Stimulated activated CD8-positive, alpha-beta memory T cell treated with anti-CD3 and anti-CD28 coated beads, Interleukin-15, amount 100 ng/mL, for 24 hours (primary cell): ENCODE measurements around the gene HEBP1.
"Not testable (repeated sequence)": the region's sequence is repeated elsewhere in the genome, so short reads cannot be mapped to it uniquely, and the experiment has no call there.

Source experiments
- DNase-seq: peaks from one replicate; pipeline ENCODE4 v3.0.0-alpha.2; 2020; ENCODE audit warnings: low read depth

Gene HEBP1, protein sequence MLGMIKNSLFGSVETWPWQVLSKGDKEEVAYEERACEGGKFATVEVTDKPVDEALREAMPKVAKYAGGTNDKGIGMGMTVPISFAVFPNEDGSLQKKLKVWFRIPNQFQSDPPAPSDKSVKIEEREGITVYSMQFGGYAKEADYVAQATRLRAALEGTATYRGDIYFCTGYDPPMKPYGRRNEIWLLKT

DNA sequence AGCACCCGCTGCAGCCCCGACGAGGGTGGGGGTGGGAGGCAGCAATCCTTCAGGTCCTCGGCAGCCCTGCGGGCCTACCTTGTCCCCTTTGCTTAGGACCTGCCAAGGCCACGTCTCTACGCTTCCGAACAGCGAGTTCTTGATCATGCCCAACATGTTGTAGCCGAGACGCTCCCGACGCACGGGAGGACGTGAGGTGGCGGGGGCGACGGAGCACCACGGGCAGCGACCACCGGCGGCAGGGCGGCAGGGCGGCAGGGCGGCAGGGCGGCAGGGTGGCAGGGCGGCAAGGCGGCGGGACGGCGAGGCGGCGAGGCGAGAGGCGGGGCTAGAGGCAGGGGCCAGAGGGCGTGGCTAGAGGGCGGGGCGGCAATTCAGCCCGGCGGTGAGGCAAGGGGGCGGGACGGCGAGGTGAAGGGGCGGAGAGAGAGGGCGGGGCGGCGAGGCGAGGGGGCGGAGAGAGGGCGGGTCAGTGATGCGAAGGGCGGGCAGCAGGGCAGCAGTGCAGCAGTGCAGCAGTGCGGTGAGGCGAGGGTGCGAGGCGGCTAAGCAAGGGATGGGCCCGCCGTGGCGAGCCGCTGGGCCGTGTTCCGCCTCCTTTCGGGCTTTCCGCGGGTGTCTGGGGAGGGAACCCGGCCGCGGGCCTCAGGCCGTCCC lies at the start of gene HEBP1:
Gene HEBP1, minus strand, starts transcription at position 307 of the 657 bp plus-strand sequence. Its CDS starts 151 bp downstream, at position 156.
- DNase-seq = peak; percentile 93

DNA sequence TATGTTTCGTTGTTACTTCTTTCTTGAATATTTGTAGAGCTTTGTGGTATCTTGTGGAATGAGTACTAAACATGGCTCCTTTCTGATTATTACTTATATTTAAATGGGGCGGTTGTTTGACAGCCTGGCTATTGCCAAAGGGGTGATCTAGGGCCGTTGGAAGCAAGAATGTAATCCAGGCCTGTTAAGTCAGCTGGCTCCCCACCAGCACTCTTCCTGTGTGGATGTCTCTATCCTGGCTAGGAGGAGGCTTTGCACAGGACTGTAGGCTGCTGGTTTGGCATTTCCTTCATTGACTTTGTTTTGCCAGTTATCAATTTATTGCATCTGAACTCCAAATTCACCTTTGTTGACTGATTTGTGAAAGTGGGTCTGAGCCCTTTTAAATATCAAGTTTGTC lies 49.8 kb upstream of the HEBP1 start:
- no peak for DNase-seq

DNA sequence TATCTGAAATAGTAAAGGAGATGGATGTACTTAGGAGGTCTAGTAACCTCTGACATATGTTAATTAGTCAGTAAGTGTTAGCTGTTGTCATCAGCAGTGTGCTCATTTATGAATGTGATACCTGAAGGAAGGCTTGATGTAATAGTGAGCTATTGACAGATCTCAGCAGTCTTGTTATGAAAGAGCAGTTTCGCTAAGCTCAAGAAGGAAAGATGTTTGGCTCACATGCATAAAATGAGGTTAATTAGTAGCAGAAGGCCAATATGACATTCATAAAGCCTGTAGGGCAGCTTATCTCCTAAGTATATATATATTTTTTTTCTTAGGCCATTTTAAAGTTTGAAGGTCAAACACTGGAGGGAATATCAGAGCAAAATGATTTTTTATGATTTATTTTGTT lies 46.9 kb upstream of the HEBP1 start:
- DNase-seq = no peak

DNA sequence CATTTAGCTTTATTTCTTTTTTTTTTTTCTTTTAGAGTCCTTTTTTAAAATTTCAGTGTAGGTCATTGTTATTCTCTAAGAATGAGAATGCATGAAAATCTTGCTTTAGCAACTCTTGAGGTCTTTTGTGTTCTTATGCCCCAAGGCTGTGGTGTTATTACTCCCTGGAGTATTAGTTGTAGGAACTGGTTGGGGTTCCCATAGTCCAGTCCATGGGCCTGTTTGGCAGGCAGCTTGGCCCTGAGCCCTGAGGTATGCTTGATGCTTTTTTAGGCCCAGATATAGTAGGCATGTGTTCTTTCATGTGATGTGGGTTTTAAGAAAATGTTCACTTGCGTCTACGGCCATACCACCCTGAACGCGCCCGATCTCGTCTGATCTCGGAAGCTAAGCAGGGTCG lies 45.8 kb upstream of the HEBP1 start:
- DNase-seq = no peak

DNA sequence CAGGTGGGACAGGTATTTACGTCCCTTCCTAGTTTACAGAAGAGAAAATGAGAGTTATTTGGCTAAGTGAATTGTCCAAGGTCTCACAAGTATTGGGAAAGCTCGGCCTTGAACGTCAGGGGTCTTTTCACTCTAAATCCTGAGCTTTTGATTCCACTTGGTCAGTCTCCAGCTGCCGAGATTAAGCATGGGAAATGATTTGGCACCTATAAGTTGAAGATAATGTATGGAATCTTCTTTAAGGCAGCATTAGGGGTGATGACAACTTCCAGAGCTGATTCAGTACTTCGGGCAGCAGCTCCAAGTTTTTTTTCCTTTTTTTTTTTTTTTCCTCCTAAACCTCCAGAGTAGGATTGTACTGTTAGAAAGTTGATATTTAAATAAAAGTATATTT lies 44.8 kb upstream of the HEBP1 start:
- no peak for DNase-seq

DNA sequence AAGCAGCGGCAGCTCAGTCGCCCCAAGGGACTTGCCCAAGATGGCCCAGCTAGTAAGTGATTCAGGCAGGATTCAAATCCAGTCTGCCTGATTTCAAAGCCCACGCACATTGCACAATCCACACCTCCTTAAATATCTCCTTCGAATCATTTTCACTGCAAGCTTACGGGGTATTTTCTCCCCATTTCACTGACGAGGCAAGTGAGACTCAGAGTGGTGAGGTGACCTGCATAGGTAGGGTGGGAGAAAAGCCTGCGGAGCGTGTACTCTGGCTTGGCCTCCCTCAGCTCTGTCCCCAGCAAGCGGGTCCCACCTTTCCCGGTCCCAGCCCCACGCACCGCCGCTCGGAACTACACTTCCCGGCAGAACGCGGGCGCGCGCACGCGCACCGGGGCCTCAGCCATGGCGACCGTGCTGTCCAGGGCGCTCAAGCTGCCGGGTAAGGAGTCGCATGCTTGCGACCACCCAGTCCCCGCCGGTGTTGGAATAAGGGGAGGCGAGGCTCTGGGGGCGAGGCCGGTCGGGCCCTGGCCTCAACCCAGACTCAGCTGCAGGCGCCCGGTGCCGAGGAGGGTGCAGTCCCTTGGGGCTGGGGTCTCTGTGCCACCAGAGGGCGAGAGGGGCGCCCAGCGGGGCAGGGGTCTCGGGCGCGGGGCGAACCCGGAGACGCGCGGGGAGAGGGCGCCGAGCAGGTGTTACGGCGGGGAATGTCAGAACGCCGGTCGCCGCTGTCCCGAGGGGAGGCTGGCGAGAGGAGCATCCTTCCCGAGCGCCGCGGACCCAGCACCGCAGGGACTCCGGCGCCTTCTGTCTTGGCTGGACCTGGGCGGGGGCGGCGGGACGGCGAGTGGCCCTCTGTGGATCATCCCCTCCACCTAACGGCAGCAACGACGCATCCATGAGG lies 44.2 kb upstream of the HEBP1 start, which contains the start of gene FAM234B:
Gene FAM234B, plus strand, starts transcription at position 380 of the 904 bp plus-strand sequence. Its CDS starts 23 bp downstream, at position 403.
- peak; percentile 60 for DNase-seq

DNA sequence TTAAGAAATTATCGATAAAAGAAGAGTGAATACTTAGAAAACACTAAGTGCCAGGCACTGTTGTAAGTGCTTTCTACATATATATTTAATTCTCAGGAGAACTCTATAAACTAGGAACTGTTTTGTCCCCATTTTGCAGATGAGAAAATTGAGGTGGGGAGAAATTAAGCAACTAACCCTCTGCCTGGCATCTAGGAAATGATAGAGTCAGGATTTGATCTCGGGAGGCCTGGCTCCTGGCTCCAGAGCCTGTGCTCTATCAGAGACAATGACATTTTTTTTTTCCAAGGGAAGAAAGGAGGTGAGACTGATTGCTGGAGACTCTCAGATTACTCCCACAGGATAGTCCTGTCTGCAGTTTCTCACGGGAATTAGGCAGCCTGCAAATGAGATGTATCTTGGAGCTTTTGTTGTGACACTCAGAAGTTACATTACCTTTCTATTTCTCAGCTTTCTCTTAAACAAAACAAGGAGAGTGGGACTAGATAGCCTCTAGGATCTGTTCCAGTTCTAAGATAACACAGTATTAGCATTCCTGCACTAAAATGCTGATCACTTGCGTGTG lies 42.7 kb upstream of the HEBP1 start:
- DNase-seq = no peak

DNA sequence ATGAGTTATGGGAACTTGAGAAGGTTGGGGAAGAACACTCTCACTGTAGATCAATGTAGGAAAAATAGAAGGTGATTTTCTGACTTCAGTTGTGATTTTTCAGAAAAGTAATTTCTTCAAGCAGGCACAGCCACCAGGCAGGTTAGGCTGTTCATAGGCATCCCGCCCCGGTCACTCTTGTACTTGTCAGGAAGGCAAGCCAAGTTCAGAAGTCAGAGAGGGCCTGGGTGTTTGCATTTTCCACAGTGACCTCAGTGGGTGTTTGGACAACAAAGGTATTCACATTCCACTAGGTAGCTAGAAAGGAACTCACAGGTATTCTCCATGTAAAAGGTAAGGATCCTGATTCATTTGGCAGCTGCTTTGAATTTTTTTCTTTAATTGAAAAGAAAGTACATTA lies 41.2 kb upstream of the HEBP1 start:
- no peak for DNase-seq

DNA sequence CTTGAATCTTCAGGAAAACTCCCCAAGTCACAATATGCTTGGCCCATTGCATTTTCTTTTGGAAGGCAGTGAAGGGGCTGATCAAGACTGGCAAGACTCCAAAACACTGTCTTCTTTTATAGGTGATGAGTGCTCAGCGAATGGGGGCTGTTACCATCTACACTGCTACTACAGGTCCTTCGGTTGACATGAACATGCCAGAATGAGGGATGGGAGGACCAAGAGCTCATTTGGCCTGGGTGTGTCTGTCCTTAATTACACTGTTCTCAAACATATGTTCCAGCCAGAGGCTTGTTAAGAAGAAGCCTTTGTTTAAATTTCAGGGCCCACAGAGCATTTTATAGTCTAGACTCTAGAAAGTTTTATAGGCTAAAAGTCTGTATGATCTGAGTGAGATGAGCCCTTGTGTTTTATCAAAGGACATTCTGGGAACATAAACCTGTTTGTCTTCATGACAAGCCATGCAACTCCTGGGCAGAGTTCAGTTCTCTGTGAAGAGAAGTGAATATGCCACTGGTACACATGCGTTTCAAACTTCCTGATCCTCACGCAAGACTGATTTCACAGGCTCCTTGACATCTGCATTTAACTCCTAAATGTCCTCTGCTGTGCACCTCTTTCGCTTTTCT lies 39.4 kb upstream of the HEBP1 start:
- no peak for DNase-seq

DNA sequence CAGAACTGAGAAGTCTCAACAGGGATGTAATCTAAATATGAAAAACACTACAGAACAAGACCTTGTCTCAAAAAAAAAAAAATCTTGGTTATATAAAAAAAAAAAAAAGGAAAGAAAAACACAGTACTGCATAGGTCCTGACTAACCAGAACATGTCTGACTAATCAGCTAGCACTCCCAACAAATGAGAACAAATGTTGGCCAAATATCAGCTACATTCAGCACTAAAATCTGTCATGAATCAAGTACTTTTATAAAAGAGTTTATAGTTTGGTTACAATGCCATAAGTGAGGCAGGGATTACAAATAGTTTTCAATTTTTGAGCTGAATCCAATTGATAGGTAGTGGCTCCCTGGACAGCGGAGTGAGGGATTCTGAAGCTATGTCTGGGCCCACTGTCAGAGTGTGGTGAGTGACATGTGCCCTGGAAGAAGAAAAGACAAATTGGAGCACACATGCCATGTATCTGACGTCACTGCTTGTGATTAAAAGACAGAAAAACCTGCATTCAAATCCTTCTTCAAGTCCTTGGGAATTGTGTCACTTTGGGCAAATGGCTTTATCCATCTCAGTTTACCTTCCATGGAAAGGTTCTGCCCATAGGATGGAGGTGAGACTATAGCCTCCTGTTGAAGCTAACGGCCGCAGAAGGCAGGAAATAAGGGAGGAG lies 38.6 kb upstream of the HEBP1 start:
- no peak for DNase-seq

DNA sequence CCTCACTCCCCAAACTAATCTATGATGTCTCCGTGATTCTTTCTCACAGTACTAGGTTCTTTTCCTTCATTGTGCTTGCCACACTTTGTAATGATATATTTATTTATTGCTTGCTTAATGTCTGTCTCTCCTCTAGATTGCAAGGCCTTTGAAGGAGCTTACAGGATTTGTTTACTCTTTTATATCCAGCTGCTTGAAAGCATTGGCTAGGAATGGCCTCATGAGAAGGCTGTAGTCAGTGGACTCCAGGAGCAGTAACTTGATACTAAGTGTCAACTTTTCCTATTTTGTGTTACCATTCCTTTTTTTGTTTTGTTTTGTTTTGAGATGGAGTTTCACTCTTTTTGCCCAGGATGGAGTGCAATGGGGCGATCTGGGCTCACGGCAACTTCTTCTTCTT lies 36.8 kb upstream of the HEBP1 start:
- no peak for DNase-seq

DNA sequence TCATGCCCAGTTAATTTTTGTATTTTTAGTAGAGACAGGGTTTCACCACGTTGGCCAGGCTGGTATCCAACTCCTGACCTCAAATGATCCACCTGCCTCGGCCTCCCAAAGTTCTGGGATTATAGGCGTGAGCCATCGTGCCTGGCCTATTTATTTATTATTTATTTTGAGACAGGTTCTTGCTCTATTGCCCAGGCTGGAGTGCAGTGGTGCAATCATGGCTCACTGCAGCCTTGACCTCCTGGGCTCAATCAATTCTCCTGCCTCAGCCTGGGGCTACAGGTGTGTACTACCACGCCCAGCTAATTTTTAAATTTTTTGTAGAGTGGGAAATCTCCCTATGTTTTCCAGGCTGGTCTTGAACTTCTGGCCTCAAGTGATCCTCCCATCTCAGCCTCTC lies 35.3 kb upstream of the HEBP1 start:
- DNase-seq = not testable (repeated sequence)

DNA sequence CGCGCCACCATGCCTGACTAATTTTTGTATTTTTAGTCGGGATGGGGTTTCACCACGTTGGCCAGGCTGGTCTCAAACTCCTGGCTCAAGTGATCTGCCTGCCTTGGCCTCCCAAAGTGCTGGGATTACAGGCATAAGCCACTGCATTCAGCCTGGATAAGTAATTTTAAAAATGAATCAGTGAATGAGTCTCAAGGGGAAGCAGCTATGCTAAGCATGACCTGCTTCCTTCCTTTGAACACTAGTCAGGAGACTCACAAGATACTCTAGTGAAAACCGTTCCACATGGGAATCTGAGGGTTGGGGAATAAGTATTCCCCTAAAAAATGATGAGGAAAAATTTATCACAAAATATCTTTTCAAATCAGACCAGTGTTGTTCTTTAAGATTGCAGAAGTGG lies 33.4 kb upstream of the HEBP1 start:
- DNase-seq = no peak

DNA sequence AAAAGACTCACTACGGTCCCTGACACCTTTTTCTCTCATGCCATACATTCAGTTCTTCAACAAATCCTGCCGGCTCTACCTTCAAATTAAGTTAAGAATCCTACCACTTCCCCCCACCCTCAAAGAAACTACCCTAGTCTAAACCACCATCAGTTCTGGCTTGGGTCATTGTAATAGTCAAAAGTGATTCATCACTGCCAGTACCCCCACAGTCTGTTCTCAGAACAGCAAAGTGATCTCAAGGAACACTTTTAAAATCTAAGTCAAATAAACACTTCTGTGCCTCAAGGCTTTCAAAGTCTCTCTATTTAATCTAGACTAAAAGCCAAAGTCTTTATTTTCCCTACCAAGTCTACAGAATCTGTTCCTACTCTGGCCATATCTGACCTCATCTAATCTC lies 32.1 kb upstream of the HEBP1 start:
- no peak for DNase-seq

DNA sequence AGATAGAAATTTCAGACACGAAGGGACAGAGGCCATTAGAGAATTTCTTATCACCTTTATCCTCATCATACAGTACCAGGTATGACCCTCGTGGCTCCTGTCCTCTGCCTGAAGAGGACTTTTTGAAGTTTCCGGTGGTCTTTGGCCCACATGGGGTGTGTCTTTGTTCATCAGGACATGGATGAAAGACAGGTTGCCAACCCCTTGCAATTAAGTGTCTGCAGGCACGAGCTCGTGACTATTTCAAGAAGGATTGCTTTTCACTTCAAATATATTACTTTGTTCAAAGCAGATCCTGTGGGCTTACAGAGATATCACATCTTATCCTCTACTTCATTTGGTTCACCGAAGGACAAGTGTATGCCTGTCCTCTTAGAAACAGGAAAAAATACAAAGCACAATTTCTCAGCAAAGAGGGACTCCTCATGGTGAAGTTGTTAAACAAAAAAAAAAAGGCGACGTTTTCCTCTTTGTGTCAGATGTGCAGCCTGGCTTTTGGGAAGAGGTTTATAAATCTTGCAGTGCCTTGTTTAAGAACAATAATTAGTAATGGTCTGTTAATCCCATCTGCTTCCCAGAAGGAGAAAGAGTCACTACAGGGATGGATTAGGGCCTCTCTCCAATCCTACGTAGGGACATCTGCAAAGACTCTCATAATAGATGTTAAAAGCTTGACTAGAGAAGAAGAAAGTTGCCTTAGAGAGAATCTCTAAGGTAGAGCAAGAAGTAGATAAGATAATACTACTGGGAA lies 30.7 kb upstream of the HEBP1 start:
- DNase-seq = no peak

DNA sequence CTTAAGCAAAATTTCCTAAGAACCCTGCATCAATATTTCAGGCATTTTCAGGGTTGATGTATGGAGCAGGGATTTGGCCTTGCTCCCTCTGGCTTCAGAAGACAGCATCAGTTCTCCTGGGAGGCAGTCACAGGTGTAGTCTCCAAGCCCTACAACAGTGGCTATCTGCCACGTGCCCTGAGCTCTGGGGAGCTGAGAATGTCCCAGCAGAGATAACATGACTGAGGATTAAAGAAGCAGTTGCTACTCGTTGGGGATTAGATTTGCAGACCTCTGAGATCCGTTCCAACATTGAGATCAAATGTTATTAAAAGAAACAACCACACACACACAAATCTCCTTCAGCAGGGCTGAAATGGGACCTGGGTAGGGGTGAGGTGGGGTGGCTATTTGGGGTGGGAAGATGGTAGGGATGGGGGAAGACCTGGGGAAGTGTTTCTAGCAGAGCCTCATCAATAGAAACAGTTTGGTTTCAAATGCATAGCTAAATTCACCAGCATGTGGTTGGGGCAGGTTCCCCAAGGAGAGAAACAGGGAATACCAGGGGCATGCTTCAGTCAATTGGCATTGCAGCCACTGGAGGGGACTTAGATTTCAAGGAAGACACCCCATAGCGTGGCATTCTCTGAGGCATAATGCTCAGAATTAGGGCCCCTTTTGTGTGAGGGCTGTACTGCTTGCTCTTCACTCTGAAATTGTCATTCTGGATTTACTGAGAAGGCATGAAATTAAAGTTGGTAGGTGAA lies 28.9 kb upstream of the HEBP1 start:
- DNase-seq = no peak

DNA sequence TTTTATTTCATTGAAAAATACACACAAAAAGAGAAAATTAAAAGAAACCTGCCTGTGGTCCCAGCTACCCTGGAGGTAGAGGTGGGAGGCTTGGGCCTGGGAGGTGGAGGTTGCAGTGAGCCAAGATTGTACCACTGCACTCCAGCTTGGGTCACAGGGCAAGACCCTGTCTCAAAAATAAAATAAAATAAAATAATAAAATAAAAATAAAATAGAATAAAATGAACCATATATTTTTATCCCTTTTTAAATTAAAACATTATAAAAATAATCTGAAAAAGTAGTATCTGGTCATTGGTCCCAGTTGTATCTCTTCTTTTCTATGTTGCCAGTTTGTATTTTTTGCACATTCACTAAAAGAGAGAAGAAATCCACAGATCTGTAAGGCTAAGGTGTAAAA lies 27.4 kb upstream of the HEBP1 start:
- no peak for DNase-seq

DNA sequence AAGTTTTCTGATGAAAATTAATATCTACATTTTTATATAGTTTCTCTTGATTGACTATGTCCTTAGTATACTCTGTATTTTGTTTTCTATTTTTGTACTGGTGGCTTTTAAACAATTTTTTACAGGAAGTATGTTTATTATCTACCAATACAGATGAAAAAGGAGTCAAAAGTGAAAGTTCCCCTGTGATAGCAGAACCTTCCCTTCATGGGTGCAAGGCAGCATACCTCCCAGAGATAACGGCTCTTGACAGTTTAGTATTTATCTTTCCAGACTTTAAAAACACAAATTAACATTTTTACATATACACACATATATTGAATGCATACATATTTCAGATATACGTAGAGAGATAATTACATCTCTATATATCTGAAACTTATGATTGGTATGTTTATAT lies 27.0 kb upstream of the HEBP1 start:
- no peak for DNase-seq

DNA sequence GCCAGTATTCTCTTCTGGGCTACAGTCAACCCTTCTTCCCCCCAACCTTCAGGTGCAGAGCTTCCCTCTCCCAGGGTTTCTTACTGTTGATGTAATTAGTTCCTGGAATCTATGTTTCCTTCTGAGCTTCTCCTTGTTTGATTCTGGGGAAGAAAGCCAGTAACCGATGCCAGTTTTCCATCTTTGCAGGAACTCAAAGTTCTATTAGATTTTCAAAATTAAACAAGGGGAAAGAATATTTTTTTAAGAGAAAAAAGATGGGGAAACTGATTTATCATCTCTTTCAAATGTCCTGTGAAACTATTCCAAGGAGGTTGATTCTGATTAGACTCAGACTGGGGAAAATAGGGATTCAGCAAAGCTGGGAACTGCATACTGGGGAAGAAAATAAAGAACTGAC lies 26.2 kb upstream of the HEBP1 start:
- no peak for DNase-seq

DNA sequence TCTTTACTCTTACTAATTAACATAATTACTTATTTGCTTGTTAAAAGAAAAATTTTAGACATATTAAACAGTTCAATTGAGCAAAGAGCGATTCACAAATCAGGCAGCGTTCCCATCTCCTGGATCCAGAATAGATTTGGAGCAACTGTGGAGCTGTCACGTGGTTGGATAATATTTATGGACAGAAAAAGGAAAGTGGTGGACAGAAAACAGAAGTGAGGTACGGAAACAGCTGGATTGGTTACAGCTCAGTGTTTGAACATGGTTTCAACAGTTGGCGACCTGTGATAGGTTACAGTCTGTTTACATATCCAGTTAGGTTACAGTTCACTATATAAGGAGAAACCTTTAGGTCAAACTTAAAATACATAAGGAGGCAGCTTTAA lies 24.5 kb upstream of the HEBP1 start:
- DNase-seq = no peak
